ENCODE results near the gene ARMC9.

Gene ARMC9

GRCh38 chr2:231204146-231204545 lies 5.7 kb downstream of the ARMC9 start:
- DNase-seq (ENCODE audit: low read depth in 2 of 2) = no peak

- DNase-seq (ENCODE audit: low read depth in 2 of 2) = no peak
These were observed 6.2 kb downstream of the ARMC9 start for GRCh38 chr2:231204581-231204980.

- DNase-seq (ENCODE audit: low read depth in 2 of 2) = no peak
These were observed 9.3 kb downstream of the ARMC9 start for GRCh38 chr2:231207734-231208133.

GRCh38 chr2:231210782-231211181 lies 12.4 kb downstream of the ARMC9 start:
- no peak for DNase-seq (ENCODE audit: low read depth in 2 of 2)

GRCh38 chr2:231211486-231211885 lies 13.1 kb downstream of the ARMC9 start:
- no peak for DNase-seq (ENCODE audit: low read depth in 2 of 2)

- no peak for DNase-seq (ENCODE audit: low read depth in 2 of 2)
These were observed 14.0 kb downstream of the ARMC9 start for GRCh38 chr2:231212329-231212845.

GRCh38 chr2:231213931-231214642 lies 15.7 kb downstream of the ARMC9 start:
- DNase-seq (ENCODE audit: low read depth in 2 of 2) = no peak

- DNase-seq (ENCODE audit: low read depth in 2 of 2) = no peak
These were observed 19.9 kb downstream of the ARMC9 start for GRCh38 chr2:231218366-231218765.

- no peak for DNase-seq (ENCODE audit: low read depth in 2 of 2)
These were observed 20.9 kb downstream of the ARMC9 start for GRCh38 chr2:231219289-231219688.

- no peak for DNase-seq (ENCODE audit: low read depth in 2 of 2)
These were observed 23.3 kb downstream of the ARMC9 start for GRCh38 chr2:231221761-231222160.

GRCh38 chr2:231222318-231223000 lies 24.0 kb downstream of the ARMC9 start:
- no peak for DNase-seq (ENCODE audit: low read depth in 2 of 2)

- no peak for DNase-seq (ENCODE audit: low read depth in 2 of 2)
These were observed 24.6 kb downstream of the ARMC9 start for GRCh38 chr2:231223001-231223375.

- DNase-seq (ENCODE audit: low read depth in 2 of 2) = no peak
These were observed 25.1 kb downstream of the ARMC9 start for GRCh38 chr2:231223458-231223976.

- peak in 1 of 2 donors; percentile 33 for DNase-seq (ENCODE audit: low read depth in 2 of 2)
These were observed 29.1 kb downstream of the ARMC9 start for GRCh38 chr2:231227310-231228162.

GRCh38 chr2:231228223-231228622 lies 29.8 kb downstream of the ARMC9 start:
- no peak for DNase-seq (ENCODE audit: low read depth in 2 of 2)

- DNase-seq (ENCODE audit: low read depth in 2 of 2) = no peak
These were observed 30.6 kb downstream of the ARMC9 start for GRCh38 chr2:231228974-231229529.

- DNase-seq (ENCODE audit: low read depth in 2 of 2) = no peak
These were observed 36.8 kb downstream of the ARMC9 start for GRCh38 chr2:231235217-231235616.

- DNase-seq (ENCODE audit: low read depth in 2 of 2) = no peak
These were observed 40.3 kb downstream of the ARMC9 start for GRCh38 chr2:231238689-231239088.

- DNase-seq (ENCODE audit: low read depth in 2 of 2) = no peak
These were observed 41.3 kb downstream of the ARMC9 start for GRCh38 chr2:231239751-231240150.

- DNase-seq (ENCODE audit: low read depth in 2 of 2) = no peak
These were observed 43.5 kb downstream of the ARMC9 start for GRCh38 chr2:231241755-231242507.

GRCh38 chr2:231243866-231244265 lies 45.4 kb downstream of the ARMC9 start:
- no peak for DNase-seq (ENCODE audit: low read depth in 2 of 2)

Measured in stimulated activated CD4-positive, alpha-beta T cell treated with anti-CD3 and anti-CD28 coated beads, Interleukin-1b, Interleukin-23, amount 100 ng/mL, for 4 hours (primary cell).